Cardiac fibroblast (primary cell): ENCODE results near the gene UCHL1.
A peak's percentile ranks its signal among the peaks of the same experiment; 100 is the strongest.
"Not testable (repeated sequence)": the region's sequence is repeated elsewhere in the genome, so short reads cannot be mapped to it uniquely, and the experiment has no call there.

ENCODE experiments used
- DNase-seq, 2 donors: peaks; one replicate each; pipeline versions ENCODE4 v3.0.0 to v3.0.0-alpha.2; 2010; ENCODE audit warnings: low read depth in 2 of 2
- H3K4me3 ChIP-seq, 2 donors: replicated peaks in 1 of 2; 1 replicate in 1 of 2; 2 replicates in 1 of 2; pipeline ENCODE4 v1.5.1; 2011; ENCODE audit warnings: low read depth in 2 of 2, low read length in 2 of 2, mild to moderate bottlenecking in 2 of 2, moderate library complexity in 1 of 2
- CTCF ChIP-seq: IDR thresholded peaks from one replicate; pipeline ENCODE4 v1.5.1; 2011; ENCODE audit warnings: low read depth, mild to moderate bottlenecking, low read length, inconsistent platforms

UCHL1 gene

GRCh38 chr4:41268721-41269517 is 12.2 kb downstream of the UCHL1 start:
- no peak overlapping the region for H3K4me3 ChIP-seq
- TF ChIP-seq CTCF: no peak

GRCh38 chr4:41269682-41270081 is 13.0 kb downstream of the UCHL1 start:
- DNase-seq: no peak
- TF ChIP-seq CTCF: no peak
- no peak overlapping the region for H3K4me3 ChIP-seq

More at GRCh38 chr4:41268721-41269517, 12.2 kb downstream of the UCHL1 start:
- DNase-seq: no peak

- DNase-seq: not testable (repeated sequence)
Observed at GRCh38 chr4:41275931-41276330, 19.2 kb downstream of the UCHL1 start.

GRCh38 chr4:41280010-41280409 is 23.3 kb downstream of the UCHL1 start:
- no peak overlapping the region for H3K4me3 ChIP-seq
- no peak for TF ChIP-seq CTCF
- peak in 1 of 2 donors; percentile 57 for DNase-seq

More at GRCh38 chr4:41275931-41276330, 19.2 kb downstream of the UCHL1 start:
- not testable (repeated sequence) for H3K4me3 ChIP-seq

GRCh38 chr4:41281038-41281634 is 24.4 kb downstream of the UCHL1 start:
- no peak overlapping the region for H3K4me3 ChIP-seq
- TF ChIP-seq CTCF: peak; percentile 76
- peak; percentile 84 to 88 for DNase-seq

- DNase-seq: no peak
- no peak overlapping the region for H3K4me3 ChIP-seq
- no peak for TF ChIP-seq CTCF
Observed at GRCh38 chr4:41282366-41282765, 25.6 kb downstream of the UCHL1 start.

- H3K4me3 ChIP-seq: no peak overlapping the region
- TF ChIP-seq CTCF: no peak
- DNase-seq: peak in 1 of 2 donors; percentile 17
Observed at GRCh38 chr4:41285202-41285863, 28.6 kb downstream of the UCHL1 start.
